Esophagus muscularis mucosa (tissue), 3 donors: ENCODE results near the gene PIK3R5.

Experiments used
- POLR2A ChIP-seq: fragments of 450-650 bp; IDR thresholded peaks from one replicate; pipeline ENCODE4 v1.6.1; 2017; ENCODE audit warnings: antibody characterized with exemption, moderate library complexity, mild to moderate bottlenecking, low read depth
- TF ChIP-seq, protein P1 (sequence below), 3 experiments: fragments of 200-600 bp in 2 of 3; fragments of 450-650 bp in 1 of 3; sonication (generic) in 2 of 3; IDR thresholded peaks; one replicate each; pipeline ENCODE4 v1.5.1; 2017 to 2019; ENCODE audit warnings: antibody characterized with exemption in 3 of 3, mild to moderate bottlenecking in 2 of 3, moderate library complexity in 1 of 3

DNA sequence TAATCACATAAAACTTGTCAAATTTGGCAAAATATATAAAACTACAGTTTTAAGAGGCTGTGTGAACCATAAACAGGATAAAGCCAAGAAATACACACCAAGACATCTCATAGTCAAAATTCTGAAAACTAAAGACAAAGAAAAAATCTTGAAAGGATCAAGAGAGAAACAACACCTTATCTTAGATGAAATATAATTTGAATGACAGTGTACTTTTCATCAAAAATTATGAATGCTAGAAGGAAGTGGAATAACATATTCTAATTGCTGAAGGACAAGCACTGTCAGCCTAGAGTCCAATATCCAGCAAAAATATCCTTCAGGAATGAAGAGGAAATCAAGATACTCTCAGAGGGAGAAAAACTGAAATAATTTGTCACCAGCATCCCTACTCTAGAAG, 37.2 kb downstream of the PIK3R5 start:
- TF ChIP-seq, protein P1, sequence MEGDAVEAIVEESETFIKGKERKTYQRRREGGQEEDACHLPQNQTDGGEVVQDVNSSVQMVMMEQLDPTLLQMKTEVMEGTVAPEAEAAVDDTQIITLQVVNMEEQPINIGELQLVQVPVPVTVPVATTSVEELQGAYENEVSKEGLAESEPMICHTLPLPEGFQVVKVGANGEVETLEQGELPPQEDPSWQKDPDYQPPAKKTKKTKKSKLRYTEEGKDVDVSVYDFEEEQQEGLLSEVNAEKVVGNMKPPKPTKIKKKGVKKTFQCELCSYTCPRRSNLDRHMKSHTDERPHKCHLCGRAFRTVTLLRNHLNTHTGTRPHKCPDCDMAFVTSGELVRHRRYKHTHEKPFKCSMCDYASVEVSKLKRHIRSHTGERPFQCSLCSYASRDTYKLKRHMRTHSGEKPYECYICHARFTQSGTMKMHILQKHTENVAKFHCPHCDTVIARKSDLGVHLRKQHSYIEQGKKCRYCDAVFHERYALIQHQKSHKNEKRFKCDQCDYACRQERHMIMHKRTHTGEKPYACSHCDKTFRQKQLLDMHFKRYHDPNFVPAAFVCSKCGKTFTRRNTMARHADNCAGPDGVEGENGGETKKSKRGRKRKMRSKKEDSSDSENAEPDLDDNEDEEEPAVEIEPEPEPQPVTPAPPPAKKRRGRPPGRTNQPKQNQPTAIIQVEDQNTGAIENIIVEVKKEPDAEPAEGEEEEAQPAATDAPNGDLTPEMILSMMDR (IDR thresholded peaks at IDR 0.05): no peak
- no peak for TF ChIP-seq POLR2A
